K562 (cell line): ENCODE results near the gene HNRNPA3. TPM values are rescaled to one million over a fixed set of nuclear protein-coding genes. Genes with fewer than 3 reads are reported as not detected.

Source experiments
- CAMTA2 ChIP-seq: fragments of 250-450 bp; sonication (Bioruptor Pico); conservative IDR thresholded peaks from 2 replicates; pipeline ENCODE4 v1.5.1; 2022
- FIP1L1 ChIP-seq: fragments of 200-400 bp; formaldehyde crosslinking; IDR thresholded peaks from 2 replicates; pipeline ENCODE4 v1.6.1; 2018; ENCODE audit warnings: mild to moderate bottlenecking, low read depth, low read length; ENCODE audit not compliant: poor library complexity, severe bottlenecking
- GATAD2B ChIP-seq: fragments of 450-650 bp; IDR thresholded peaks from 2 replicates; pipeline ENCODE4 v1.6.1; 2017; ENCODE audit warnings: mild to moderate bottlenecking, borderline replicate concordance
- JUND ChIP-seq, 2 experiments: IDR thresholded peaks; 2 replicates in 1 of 2; 3 replicates in 1 of 2; pipeline ENCODE4 v1.6.1; 2011; ENCODE audit warnings: borderline replicate concordance in 2 of 2, low read depth in 2 of 2, low read length in 2 of 2, improper control_type of control experiment in 1 of 2, missing biosample characterization in 1 of 2, missing genetic modification characterization in 1 of 2, missing genetic modification reagents in 1 of 2
- MEIS2 ChIP-seq: fragments of 450-650 bp; IDR thresholded peaks from 2 replicates; pipeline ENCODE4 v1.6.1; 2014; ENCODE audit warnings: mild to moderate bottlenecking; ENCODE audit not compliant: partially characterized antibody
- NBN ChIP-seq: fragments of 450-650 bp; IDR thresholded peaks from 2 replicates; pipeline ENCODE4 v1.6.1; 2016; ENCODE audit warnings: low read depth, mild to moderate bottlenecking
- NFIC ChIP-seq: fragments of 450-650 bp; IDR thresholded peaks from 2 replicates; pipeline ENCODE4 v1.6.1; 2017; ENCODE audit warnings: mild to moderate bottlenecking, inconsistent platforms
- TCF3 ChIP-seq: sonication (generic); formaldehyde crosslinking; IDR thresholded peaks from 2 replicates; pipeline ENCODE4 v1.4.0; 2020; ENCODE audit warnings: mild to moderate bottlenecking, missing genetic modification reagents
- TFAM ChIP-seq: fragments of 250-450 bp; sonication (Bioruptor Pico); conservative IDR thresholded peaks from 2 replicates; pipeline ENCODE4 v1.5.0; 2021; ENCODE audit warnings: mild to moderate bottlenecking, moderate library complexity
- YY1 ChIP-seq, 3 experiments: IDR thresholded peaks; 2 replicates each; pipeline ENCODE4 v1.6.1; 2011; ENCODE audit warnings: low read length in 2 of 3, mild to moderate bottlenecking in 2 of 3, moderate library complexity in 2 of 3, borderline replicate concordance in 1 of 3, control low read depth in 1 of 3, low read depth in 1 of 3; ENCODE audit not compliant: insufficient read depth in 3 of 3, insufficient replicate concordance in 2 of 3, control insufficient read depth in 1 of 3, insufficient read length in 1 of 3; ENCODE audit errors: extremely low read depth in 1 of 3
- ZBTB17 ChIP-seq: fragments of 450-650 bp; formaldehyde crosslinking; IDR thresholded peaks from 2 replicates; pipeline ENCODE4 v1.4.0; 2020; ENCODE audit warnings: mild to moderate bottlenecking
- ZNF41 ChIP-seq: fragments of 250-450 bp; sonication (Bioruptor Pico); conservative IDR thresholded peaks from 2 replicates; pipeline ENCODE4 v1.4.0; 2020; ENCODE audit warnings: mild to moderate bottlenecking
- polyA plus RNA-seq, 8 experiments: library from polyadenylated mRNA; depleted of rRNA in 4 of 8; stranded (reverse) in 5 of 8; unstranded in 3 of 8; fragments of >200 nt; fragmentation: Nextera tagmentation in 2 of 8; fragmentation: Illumina TruSeq in 1 of 8; extraction: Ambion mirVana in 2 of 8; extraction: Trizol in 1 of 8; gene quantifications; 2 replicates each; pipeline versions ENCODE4 v1.2.1 to v1.2.3, GENCODE V29; 2011 to 2014; ENCODE audit warnings: inconsistent platforms in 1 of 8, missing spikeins in 1 of 8
- total RNA-seq, 7 experiments: library from RNA; depleted of rRNA in 6 of 7; stranded (reverse); fragments of >200 nt in 6 of 7; fragmentation: Illumina TruSeq in 2 of 7; extraction: Trizol in 2 of 7; gene quantifications; 2 replicates each; pipeline versions ENCODE4 v1.2.1 to v1.2.3, GENCODE V29; 2011 to 2021; ENCODE audit warnings: low replicate concordance in 1 of 7
- TF ChIP-seq, protein P1 (sequence below): fragments of 250-450 bp; sonication (Bioruptor Pico); IDR thresholded peaks from 2 replicates; pipeline ENCODE4 v1.5.0; 2021; ENCODE audit warnings: mild to moderate bottlenecking, moderate library complexity
- TF ChIP-seq, protein P2 (sequence below), 3 experiments: IDR thresholded peaks in 2 of 3; conservative IDR thresholded peaks in 1 of 3; 2 replicates each; pipeline ENCODE4 v1.5.1; 2011 to 2012; ENCODE audit warnings: low read length in 3 of 3, mild to moderate bottlenecking in 3 of 3, control low read depth in 2 of 3, improper control_type of control experiment in 1 of 3, inconsistent platforms in 1 of 3, low read depth in 1 of 3, mixed read lengths in 1 of 3, moderate library complexity in 1 of 3; ENCODE audit not compliant: insufficient read depth in 2 of 3
- TF ChIP-seq, protein P3 (sequence below): fragments of 250-450 bp; sonication (Bioruptor Pico); IDR thresholded peaks from 2 replicates; pipeline ENCODE4 v1.5.0; 2021; ENCODE audit warnings: mild to moderate bottlenecking, borderline replicate concordance

HNRNPA3 gene
- total and polyA plus RNA-seq, 9 of the 15 experiments (the other 6 are each of a cell fraction or from before 2014, with no cell fraction given), result 72.8 to 428 (median 192) TPM

DNA sequence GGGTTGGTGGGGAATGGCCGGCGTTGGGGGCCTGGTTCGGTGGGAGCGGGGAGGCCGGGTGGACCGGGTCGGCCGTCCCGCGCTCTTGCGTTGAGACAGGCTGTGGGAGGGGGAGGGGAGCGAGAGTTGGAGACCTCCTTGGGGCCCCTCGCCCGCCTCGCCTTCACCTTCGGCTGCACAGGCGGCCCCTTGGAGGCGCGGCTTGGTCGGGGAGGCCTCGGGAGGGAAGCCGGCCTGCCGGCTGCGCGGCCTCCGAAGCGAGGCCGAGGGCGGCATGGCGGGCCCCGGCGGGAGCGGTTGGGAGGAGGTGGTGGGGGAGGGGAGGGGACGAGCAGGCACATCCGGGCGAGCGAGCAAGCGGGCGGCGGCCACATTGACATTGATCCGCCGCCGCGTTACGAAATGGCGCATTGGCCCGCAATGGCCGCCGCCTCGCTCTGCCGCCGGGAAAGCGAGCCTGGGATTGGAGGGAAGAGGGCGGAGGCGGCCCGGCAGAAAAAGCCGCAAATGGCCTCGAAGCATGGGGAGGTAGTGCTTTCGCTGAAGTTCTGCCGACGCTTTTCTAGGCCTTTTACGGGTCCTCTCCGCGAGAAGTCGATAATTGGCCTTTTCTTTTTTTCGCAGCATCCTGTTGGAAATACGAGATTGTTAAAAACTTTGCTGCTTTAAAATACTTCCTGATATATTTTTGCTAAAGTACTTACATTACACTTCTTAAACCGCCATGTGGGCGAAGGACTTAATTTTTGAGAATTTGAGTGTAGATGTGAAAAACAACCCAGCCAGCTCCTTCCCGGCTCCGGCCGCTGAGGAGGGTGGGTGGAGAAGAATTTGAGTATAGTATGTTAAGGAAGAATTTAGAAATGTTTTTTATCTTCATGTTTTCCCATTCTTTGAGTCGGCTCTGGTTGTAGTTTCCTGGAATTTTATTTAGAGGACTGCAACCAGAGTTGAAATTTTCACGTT, 580 bp downstream of the HNRNPA3 start (continued):
- TF ChIP-seq, protein P1, sequence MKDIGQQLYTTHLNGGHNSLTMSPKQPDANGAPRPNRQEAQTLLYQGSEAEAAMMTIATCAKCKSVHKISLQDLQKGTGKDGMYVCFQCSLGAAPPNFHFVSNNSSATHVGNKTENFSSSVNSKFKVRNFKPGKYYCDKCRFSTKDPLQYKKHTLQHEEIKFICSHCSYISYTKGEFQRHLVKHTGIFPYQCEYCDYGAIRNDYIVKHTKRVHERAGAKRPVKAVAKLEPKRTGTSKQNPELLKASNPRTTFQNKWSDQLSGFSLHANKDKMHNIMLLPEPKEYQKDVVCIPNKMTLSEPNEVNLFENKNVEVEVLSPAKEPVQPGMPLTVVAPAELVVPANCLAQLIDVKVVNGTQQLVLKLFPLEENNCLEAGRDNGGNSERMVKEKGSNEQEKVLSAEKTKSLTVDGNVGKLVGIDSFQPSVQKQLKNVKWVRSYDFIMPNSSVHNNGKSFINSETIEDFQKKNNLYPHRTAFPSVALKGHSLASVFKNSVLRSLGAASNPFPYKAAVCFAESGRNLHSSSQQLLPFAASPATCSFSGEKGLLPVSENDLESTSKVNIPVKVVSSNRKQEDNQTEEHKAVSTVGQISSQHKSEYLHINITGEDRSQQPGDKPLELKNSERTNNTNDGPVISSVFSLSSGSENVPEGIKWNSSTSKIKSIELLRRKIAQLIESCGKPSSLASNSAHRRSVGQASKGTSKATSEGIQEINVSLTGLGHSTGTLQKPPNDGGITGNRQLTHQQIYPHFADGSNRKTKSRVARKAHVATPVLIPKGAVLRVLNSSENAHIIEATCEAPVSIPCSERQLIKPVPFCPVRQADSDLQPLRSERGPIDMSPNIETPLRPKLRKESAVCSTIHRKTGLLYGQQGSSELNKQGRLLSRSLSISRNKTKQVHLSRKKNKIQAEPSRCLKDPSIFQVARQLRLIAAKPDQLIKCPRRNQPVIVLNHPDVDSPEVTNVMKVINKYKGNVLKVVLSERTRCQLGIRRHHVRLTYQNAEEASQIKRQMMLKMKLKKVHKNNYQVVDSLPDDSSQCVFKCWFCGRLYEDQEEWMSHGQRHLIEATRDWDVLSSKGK (CRISPR knock-in tag), result no peak
- TF ChIP-seq, protein P2, sequence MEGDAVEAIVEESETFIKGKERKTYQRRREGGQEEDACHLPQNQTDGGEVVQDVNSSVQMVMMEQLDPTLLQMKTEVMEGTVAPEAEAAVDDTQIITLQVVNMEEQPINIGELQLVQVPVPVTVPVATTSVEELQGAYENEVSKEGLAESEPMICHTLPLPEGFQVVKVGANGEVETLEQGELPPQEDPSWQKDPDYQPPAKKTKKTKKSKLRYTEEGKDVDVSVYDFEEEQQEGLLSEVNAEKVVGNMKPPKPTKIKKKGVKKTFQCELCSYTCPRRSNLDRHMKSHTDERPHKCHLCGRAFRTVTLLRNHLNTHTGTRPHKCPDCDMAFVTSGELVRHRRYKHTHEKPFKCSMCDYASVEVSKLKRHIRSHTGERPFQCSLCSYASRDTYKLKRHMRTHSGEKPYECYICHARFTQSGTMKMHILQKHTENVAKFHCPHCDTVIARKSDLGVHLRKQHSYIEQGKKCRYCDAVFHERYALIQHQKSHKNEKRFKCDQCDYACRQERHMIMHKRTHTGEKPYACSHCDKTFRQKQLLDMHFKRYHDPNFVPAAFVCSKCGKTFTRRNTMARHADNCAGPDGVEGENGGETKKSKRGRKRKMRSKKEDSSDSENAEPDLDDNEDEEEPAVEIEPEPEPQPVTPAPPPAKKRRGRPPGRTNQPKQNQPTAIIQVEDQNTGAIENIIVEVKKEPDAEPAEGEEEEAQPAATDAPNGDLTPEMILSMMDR (IDR thresholded peaks at IDR 0.05 in 2 of 3, conservative IDR thresholded peaks at IDR 0.05 in 1 of 3; ENCODE audit: insufficient read depth in 2 of 3, low read depth in 1 of 3, low read length in 3 of 3), result no peak; a peak in 1 of 6 replicates
- peak; percentile 33; the same call in 1 of the 2 replicates for TF ChIP-seq JUND (IDR thresholded peaks at IDR 0.05; ENCODE audit: borderline replicate concordance, low read depth, low read length)
- TF ChIP-seq JUND (tag; IDR thresholded peaks at IDR 0.05; ENCODE audit: borderline replicate concordance, low read depth, low read length), result no peak; the same call in 2 of the 3 replicates
- TF ChIP-seq, protein P3, sequence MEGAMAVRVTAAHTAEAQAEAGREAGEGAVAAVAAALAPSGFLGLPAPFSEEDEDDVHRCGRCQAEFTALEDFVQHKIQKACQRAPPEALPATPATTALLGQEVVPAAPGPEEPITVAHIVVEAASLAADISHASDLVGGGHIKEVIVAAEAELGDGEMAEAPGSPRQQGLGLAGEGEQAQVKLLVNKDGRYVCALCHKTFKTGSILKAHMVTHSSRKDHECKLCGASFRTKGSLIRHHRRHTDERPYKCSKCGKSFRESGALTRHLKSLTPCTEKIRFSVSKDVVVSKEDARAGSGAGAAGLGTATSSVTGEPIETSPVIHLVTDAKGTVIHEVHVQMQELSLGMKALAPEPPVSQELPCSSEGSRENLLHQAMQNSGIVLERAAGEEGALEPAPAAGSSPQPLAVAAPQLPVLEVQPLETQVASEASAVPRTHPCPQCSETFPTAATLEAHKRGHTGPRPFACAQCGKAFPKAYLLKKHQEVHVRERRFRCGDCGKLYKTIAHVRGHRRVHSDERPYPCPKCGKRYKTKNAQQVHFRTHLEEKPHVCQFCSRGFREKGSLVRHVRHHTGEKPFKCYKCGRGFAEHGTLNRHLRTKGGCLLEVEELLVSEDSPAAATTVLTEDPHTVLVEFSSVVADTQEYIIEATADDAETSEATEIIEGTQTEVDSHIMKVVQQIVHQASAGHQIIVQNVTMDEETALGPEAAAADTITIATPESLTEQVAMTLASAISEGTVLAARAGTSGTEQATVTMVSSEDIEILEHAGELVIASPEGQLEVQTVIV, result no peak
- peak; percentile 58; the same call in 1 of the 2 replicates for TF ChIP-seq ZNF41 (CRISPR knock-in tag)
- peak; percentile 90 to 98 (median 98) for TF ChIP-seq YY1 (IDR thresholded peaks at IDR 0.05; ENCODE audit: borderline replicate concordance in 1 of 3, control insufficient read depth in 1 of 3, extremely low read depth in 1 of 3, insufficient read depth in 3 of 3, insufficient read length in 1 of 3, insufficient replicate concordance in 2 of 3, low read depth in 1 of 3, low read length in 2 of 3)
- TF ChIP-seq ZBTB17, result peak; percentile 86
- 0 out of 2 replicates have a peak, but pooled peaks have one; percentile 26 for TF ChIP-seq CAMTA2 (CRISPR knock-in tag)
- peak; percentile 9; the same call in 1 of the 2 replicates for TF ChIP-seq TCF3 (CRISPR knock-in tag)
- peak; percentile 69 for TF ChIP-seq MEIS2
- TF ChIP-seq FIP1L1, result peak; percentile 99
- peak; percentile 61; the same call in 1 of the 2 replicates for TF ChIP-seq NFIC
- TF ChIP-seq GATAD2B, result no peak
- no peak for TF ChIP-seq TFAM (CRISPR knock-in tag)
- no peak; the same call in 1 of the 2 replicates for TF ChIP-seq NBN
